Measurements from ENCODE around the gene C20orf173.
"Not testable (repeated sequence)": the region's sequence is repeated elsewhere in the genome, so short reads cannot be mapped to it uniquely, and the experiment has no call there.

C20orf173 gene, protein sequence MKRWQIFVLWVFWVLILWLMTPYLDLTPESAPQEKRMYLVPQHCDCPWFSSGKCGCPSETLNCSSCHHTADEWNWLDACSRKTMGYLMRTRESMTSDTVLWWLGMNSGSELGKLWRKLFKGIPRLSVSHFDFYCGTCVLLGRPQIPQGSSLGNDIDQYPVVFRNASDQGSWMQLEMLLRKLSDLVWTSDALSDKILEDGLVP

DNA sequence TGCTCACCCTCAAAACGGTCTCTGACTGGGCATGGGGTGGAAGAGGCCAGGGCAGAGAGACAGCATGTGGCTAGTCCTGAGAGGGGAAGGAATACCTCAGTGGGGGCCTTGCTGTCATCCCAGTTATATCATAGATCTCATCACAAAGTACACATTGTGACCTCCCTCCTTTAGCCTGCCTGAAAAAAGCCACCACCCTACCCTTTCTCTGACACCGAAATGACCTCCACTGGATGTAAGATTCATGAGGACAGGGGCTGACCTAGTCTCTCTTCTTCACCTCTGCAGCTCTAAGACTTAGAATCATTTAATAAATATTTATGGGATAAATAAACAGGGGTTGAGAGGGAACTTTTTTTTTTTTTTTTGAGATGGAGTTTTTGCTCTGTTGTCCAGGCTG is at the start of gene C20orf173:
Gene C20orf173, minus strand, starts transcription at position 101 of the 400 bp plus-strand sequence. CDS start 279 bp downstream, outside the sequence.
- DNase-seq: no peak

DNA sequence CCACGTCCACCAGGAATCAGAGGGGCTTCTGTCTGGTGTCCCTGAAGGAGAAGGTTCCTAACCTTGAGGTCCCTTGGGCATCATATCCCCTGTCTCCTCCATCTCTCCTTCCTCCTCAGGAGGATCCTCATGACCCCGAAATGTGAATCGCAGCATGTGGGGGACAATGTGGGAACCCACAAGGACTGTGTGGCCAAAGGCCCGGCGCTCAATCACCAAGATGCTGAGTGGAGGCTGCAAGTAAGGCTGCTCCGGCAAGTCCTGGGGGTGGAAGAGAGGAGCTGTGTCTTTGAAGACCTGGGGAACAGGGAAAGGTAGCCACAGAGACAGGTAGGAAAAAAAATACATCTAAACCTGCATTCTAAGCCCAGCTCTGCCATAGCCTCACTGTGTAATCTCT is 49.7 kb upstream of the C20orf173 start:
- no peak for DNase-seq

- no peak for DNase-seq
Observed at GRCh38 chr20:35578469-35578868, 49.0 kb upstream of the C20orf173 start.

GRCh38 chr20:35576816-35577215 is 47.4 kb upstream of the C20orf173 start:
- no peak for DNase-seq

DNA sequence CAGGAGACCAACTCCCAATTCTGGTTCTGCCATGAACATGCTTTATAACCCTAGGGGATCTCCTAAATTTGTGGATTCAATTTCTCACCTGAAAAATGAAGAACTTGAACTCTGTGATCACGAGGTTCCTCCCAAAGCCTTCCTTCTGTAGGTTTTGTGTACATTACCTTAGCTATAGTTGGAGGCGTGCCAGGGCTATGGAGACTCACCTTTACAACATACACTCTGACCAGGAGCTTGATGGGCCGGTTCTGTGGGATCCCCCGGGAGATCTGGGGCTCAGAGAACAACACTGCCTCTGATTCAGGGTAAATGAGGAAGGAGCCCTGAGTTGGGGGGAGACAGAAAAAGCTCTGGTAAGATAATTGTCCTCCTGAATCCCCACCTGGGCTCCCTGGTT is 46.5 kb upstream of the C20orf173 start:
- no peak for DNase-seq

DNA sequence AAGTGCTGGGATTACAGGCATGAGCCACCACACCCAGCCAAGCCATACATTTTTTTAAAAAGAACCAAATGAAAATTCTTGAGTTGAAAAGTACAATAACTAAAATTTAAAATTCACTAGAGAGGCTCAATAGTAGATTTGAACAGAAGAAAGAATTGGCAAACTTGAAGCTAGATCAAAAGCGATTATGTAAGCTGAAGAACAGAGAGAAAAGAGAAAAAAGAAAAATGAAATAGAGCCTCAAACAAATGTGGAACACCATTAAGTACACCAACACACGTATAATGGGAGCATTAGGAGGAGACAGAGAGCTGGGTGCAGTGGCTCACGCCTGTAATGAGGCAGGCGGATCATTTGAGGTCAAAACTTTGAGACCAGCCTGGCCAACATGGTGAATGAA is 43.4 kb upstream of the C20orf173 start:
- DNase-seq: no peak

GRCh38 chr20:35571555-35571954 is 42.1 kb upstream of the C20orf173 start:
- no peak for DNase-seq

DNA sequence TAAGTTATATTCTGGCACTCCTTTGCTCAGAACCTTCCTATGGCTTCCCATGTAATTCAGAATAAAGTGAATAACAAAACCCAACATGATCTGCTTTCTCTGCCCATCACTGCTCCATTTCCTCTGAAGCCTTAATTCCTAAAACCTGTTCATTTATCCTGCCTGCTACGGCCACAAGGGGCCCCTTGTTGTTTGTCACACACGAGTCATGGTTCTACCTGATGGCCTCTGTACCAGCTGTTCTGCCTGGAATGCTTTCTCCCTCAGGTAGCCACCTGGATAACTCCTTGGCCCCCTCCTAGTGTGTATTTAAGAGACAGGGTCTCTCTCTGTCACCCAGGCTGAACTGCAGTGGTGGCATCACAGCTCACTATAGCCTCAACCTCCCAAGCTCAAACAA is 39.2 kb upstream of the C20orf173 start:
- DNase-seq: no peak

- no peak for DNase-seq
Observed at GRCh38 chr20:35564905-35565304, 35.5 kb upstream of the C20orf173 start.

GRCh38 chr20:35563834-35564233 is 34.4 kb upstream of the C20orf173 start:
- no peak for DNase-seq

DNA sequence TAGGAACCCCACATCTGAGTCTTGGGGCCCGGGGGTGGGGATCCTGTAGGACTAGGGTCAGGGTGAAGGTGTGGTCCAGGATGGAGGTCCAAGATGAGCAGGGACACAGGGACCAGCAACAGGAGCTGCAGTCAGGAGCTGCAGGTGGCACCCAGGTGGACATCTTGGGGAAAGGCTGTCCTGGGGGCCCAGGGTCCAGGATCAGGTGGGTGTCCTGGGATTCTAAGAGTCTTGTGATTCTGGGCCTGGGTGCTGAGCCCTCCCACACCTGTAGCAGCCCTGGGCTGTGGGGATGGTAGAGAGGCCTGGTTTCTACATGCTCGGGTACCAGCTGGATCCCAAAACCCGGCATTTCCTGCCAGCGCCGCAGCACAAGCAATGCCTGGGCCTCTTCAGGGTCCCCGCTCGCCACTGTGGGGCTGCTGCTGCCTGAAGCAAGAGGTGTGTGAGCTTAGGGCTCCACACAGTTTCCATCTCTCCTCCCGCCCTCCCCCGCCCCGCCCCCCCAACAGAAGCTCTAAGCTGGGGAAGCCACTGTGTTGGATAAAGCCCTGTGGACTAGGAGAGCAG is 33.2 kb upstream of the C20orf173 start:
- DNase-seq: no peak

DNA sequence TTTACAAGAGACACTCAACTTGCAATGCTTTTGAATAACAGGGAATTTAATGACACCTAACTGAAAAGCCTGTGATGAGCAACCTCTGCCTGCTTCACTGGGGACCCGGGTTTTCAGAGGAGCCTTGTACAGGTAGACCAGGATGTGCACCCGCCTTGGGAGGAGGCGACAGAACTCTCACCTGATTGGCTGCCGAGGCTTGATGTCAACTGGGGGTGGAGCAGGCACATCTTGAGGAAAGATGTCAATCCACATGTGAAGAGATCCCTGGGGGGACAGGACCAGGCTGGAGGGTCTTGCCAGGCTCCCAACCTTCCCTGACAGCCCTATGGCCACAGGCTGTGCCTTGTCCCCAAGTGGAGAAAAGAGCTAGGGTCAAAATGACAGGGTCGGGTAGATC is 32.2 kb upstream of the C20orf173 start:
- no peak for DNase-seq

- DNase-seq: peak; percentile 48
Observed at GRCh38 chr20:35561268-35561667, 31.8 kb upstream of the C20orf173 start.

- no peak for DNase-seq
Observed at GRCh38 chr20:35560541-35560940, 31.1 kb upstream of the C20orf173 start.

DNA sequence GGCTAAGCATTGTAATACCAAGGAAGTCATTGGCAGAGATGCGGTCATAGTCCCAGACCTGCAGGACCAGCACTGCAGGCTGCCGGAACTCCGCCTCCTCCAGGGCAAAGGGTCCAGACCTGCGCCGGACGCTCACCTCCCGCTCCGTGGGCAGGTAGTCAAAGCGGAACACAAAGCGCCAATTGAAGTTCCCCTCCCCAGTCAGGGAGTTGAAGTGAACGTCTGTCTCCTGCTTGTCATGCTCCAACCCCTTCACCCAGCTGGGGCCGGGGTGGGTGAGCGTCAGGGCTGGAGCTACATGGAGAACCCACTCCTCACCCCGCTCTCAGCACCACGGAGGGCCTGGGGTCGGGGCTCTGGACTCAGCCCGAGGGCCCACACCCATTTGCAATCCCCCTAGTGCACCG is 30.7 kb upstream of the C20orf173 start:
- no peak for DNase-seq

GRCh38 chr20:35559042-35559693 is 29.7 kb upstream of the C20orf173 start:
- DNase-seq: no peak

DNA sequence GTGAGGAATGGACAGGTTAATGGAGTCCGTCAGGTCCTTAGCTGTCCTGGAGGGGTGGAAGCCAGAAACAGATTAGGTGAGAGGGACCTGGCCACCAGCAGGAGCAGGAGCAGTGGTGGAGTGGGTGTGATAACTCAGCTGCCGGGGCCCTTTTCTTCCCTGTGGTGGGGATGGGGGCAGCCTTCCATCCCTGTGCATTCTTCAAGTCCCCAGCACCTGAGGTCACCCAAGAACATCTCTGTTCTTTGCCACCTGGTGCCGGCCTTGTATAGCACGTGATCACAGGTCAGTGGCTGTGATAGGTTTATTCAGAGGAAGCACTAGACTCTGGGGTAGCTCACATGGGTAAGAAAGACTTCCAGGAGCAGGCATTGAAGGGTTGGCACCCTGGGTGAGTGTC is 29.0 kb upstream of the C20orf173 start:
- no peak for DNase-seq

GRCh38 chr20:35556871-35557270 is 27.4 kb upstream of the C20orf173 start:
- no peak for DNase-seq

DNA sequence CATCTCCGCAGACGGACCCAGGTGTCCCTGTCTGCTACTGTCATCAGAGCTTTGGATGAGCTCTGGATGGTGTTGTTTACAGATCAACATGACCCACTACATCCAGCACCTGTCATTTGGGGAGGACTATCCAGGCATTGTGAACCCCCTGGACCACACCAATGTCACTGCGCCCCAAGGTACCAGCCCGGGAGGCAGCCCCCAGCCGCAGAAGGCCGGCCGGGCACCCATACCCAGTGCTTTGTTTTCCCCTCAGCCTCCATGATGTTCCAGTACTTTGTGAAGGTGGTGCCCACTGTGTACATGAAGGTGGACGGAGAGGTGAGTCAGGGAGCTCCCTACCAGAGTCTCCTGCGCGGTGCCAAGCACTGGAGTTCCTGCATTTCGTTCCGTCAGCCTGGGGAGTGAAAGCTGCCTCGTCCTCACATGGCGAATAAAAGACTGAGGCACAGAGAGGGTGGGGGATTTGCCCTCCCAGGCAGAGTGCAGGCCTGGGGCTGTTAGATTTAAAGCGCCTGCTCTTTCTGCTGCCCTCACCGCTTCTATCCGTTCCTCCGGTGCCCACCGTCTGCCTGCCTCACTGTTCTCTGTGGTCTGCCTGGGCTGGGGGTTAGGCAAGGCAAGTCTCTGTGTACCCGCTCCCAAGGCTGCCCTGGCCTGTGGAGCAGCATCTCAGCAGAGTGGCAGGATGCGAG is 26.6 kb upstream of the C20orf173 start:
- no peak for DNase-seq

DNA sequence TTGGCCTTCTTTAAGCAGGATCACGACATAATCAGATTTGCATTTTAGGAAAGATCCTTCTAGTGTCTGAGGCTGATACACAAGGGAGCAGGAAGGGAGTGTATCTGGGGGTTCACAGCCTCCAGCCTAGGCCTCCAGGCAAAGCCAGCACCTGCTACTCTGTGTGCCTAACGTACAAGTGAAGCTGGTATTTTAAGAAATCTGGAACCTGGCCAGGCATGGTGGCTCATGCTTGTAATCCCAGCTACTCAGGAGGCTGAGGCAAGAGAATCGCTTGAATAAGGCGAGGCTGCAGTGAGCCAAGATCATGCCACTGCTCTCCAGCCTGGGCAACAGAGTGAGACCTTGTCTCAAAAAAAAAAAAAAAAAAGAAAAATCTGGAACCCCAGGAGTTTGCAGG is 26.0 kb upstream of the C20orf173 start:
- DNase-seq: not testable (repeated sequence)

DNA sequence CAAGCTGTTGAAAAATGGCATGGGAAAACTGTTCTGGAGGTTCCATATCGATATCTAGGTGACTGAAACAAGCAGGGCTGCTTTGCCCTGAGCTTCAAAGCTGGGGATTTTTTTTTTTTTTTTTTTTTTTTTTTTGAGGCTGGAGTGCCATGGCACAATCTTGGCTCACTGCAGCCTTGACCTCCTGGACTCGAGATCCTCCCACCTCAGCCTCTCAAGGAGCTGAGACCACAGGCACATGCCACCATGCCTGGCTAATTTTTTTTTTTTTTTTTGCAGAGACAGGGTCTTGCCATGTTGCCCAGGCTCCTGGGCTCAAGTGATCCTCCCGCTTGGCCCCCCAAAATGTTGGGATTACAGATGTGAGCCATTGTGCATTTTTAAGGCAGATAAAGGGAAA is 23.5 kb upstream of the C20orf173 start:
- DNase-seq: no peak

GRCh38 chr20:35551503-35551902 is 22.1 kb upstream of the C20orf173 start:
- no peak for DNase-seq

GRCh38 chr20:35547329-35547728 is 17.9 kb upstream of the C20orf173 start:
- no peak for DNase-seq

DNA sequence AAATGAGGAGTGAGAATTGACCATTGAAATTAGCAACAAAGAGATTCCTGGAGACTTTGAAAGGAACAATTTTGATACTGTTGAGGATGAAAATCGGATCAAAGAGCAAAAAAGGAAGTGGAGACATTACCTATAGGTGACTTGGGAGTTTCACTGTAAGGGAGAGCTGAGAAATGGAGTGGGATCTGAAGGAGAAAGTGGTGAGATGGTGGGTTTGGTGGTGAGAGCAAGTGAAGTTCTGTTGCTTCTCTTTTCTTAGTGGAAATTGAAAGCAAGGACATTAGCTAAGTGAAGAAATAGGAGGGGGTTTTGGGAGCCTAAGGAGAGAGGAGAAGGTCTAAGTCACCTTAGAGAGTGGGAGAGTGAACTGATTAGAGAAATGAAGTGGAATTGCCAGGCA is 16.7 kb upstream of the C20orf173 start:
- DNase-seq: no peak

Measured in NCI-H2029 (cell line).